IPS DF 4.7 (cell line): ENCODE measurements around the gene TRMT5.

Source experiments
- DNase-seq: peaks from one replicate; pipeline ENCODE4 v3.0.0-alpha.2; 2013; ENCODE audit warnings: low spot score; ENCODE audit errors: extremely low read depth

Gene TRMT5

GRCh38 chr14:60980811-60981632 is at the start of gene TRMT5, which contains the start of gene SLC38A6:
Gene TRMT5, minus strand, starts transcription at chr14:60981079. Its CDS starts 106 bp downstream, at chr14:60980973.
Gene SLC38A6, plus strand, starts transcription at chr14:60981245. Its CDS starts 33 bp downstream, at chr14:60981278.
- peak; percentile 74 for DNase-seq

- DNase-seq = no peak
Measured at GRCh38 chr14:61026526-61026925, 45.6 kb upstream of the TRMT5 start.

- DNase-seq = peak; percentile 30
Measured at GRCh38 chr14:61025251-61026223, 44.7 kb upstream of the TRMT5 start.

GRCh38 chr14:61019537-61019936 is 38.7 kb upstream of the TRMT5 start:
- no peak for DNase-seq

GRCh38 chr14:61003571-61003970 is 22.7 kb upstream of the TRMT5 start:
- no peak for DNase-seq

GRCh38 chr14:60999536-60999935 is 18.7 kb upstream of the TRMT5 start:
- DNase-seq = no peak

- DNase-seq = no peak
Measured at GRCh38 chr14:60998617-60999016, 17.7 kb upstream of the TRMT5 start.

GRCh38 chr14:60989599-60989998 is 8.7 kb upstream of the TRMT5 start:
- no peak for DNase-seq

- no peak for DNase-seq
Measured at GRCh38 chr14:60986500-60986899, 5.6 kb upstream of the TRMT5 start.

GRCh38 chr14:60984196-60984595 is 3.3 kb upstream of the TRMT5 start:
- DNase-seq = no peak

- DNase-seq = no peak
Measured at GRCh38 chr14:60981633-60982455, 965 bp upstream of the TRMT5 start.

GRCh38 chr14:60977847-60978246 is 3.0 kb downstream of the TRMT5 start:
- DNase-seq = no peak

- no peak for DNase-seq
Measured at GRCh38 chr14:60975551-60975950, 5.3 kb downstream of the TRMT5 start.

GRCh38 chr14:60974090-60974651 is 6.7 kb downstream of the TRMT5 start:
- DNase-seq = no peak

GRCh38 chr14:60973070-60973469 is 7.8 kb downstream of the TRMT5 start:
- DNase-seq = no peak

- DNase-seq = no peak
Measured at GRCh38 chr14:60972295-60972694, 8.6 kb downstream of the TRMT5 start.

GRCh38 chr14:60971271-60971670 is 9.6 kb downstream of the TRMT5 start:
- DNase-seq = no peak

GRCh38 chr14:60970146-60970545 is 10.7 kb downstream of the TRMT5 start:
- DNase-seq = no peak

- DNase-seq = no peak
Measured at GRCh38 chr14:60968671-60969070, 12.2 kb downstream of the TRMT5 start.

GRCh38 chr14:60968099-60968498 is 12.8 kb downstream of the TRMT5 start:
- no peak for DNase-seq

- no peak for DNase-seq
Measured at GRCh38 chr14:60965402-60965801, 15.5 kb downstream of the TRMT5 start.
